OCI-M2 (cell line): ENCODE data around the gene TSKS.

ENCODE experiments used
- DNase-seq: peaks from one replicate; lab custom pipeline; 2025; ENCODE audit not compliant: unreplicated experiment; lab: John Stamatoyannopoulos, UW

Gene TSKS

GRCh38 chr19:49763230-49763629 is at the start of gene TSKS:
TSS of gene TSKS (minus strand) at chr19:49763306. CDS start at chr19:49763247, 59 bp downstream.
- no peak for DNase-seq

- no peak for DNase-seq
Observed at GRCh38 chr19:49812452-49812996, 49.4 kb upstream of the TSKS start.

- DNase-seq, result no peak
Observed at GRCh38 chr19:49811328-49811727, 48.2 kb upstream of the TSKS start.

GRCh38 chr19:49809941-49810389 is 46.9 kb upstream of the TSKS start:
- no peak for DNase-seq

GRCh38 chr19:49809160-49809940 is 46.2 kb upstream of the TSKS start:
- DNase-seq, result no peak

GRCh38 chr19:49808711-49809159 is 45.6 kb upstream of the TSKS start:
- no peak for DNase-seq

- DNase-seq, result no peak
Observed at GRCh38 chr19:49807904-49808675, 45.0 kb upstream of the TSKS start.

- DNase-seq, result no peak
Observed at GRCh38 chr19:49807058-49807903, 44.2 kb upstream of the TSKS start.

GRCh38 chr19:49806620-49806959 is 43.5 kb upstream of the TSKS start:
- no peak for DNase-seq

- no peak for DNase-seq
Observed at GRCh38 chr19:49805822-49806619, 42.9 kb upstream of the TSKS start.

GRCh38 chr19:49803529-49803856 is 40.4 kb upstream of the TSKS start:
- no peak for DNase-seq

- DNase-seq, result no peak
Observed at GRCh38 chr19:49802836-49803528, 39.9 kb upstream of the TSKS start.

GRCh38 chr19:49801966-49802661 is 39.0 kb upstream of the TSKS start:
- DNase-seq, result no peak

- no peak for DNase-seq
Observed at GRCh38 chr19:49801401-49801888, 38.3 kb upstream of the TSKS start.

- no peak for DNase-seq
Observed at GRCh38 chr19:49800771-49801170, 37.7 kb upstream of the TSKS start.

GRCh38 chr19:49799798-49800376 is 36.8 kb upstream of the TSKS start:
- DNase-seq, result no peak

- DNase-seq, result no peak
Observed at GRCh38 chr19:49799271-49799797, 36.2 kb upstream of the TSKS start.

- DNase-seq, result no peak
Observed at GRCh38 chr19:49798574-49798973, 35.5 kb upstream of the TSKS start.
